Lower leg skin (tissue), 3 donors: ENCODE measurements around the gene MBLAC1.

Experiments
- POLR2A ChIP-seq, 2 donors: fragments of 450-650 bp; IDR thresholded peaks; one replicate each; pipeline ENCODE4 v1.6.1; 2016 to 2017; ENCODE audit warnings: antibody characterized with exemption in 2 of 2, mild to moderate bottlenecking in 1 of 2, moderate library complexity in 1 of 2
- TF ChIP-seq, protein P1 (sequence below), 3 donors: fragments of 450-650 bp; IDR thresholded peaks; one replicate each; pipeline ENCODE4 v1.5.1; 2016; ENCODE audit warnings: antibody characterized with exemption in 3 of 3, mild to moderate bottlenecking in 3 of 3, moderate library complexity in 2 of 3

DNA sequence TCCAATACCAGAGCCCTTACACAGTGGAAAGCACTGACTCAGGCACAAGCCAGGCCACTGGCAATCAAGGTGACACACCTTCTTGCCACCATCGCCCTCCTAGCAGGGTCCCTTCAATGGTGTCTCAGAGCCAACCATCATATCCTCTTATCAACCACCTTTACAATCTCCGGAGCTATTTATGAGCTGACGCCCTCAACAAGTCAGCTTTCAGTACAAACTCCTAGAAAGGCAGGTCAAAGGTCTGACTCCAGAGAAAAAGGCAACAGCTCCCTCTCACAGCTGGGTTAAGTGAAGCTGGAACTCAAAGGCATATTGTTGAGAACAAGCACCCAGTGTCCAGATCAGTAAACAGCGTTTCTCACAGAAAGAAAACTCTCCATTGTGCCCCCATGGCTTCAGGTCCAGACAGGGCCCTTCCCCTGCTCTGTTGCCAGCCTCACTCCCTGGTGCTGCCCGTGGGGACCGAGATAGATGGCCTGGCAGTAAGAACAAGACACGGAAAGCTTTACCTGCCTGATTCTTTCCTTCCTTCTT, 47.7 kb upstream of the MBLAC1 start:
- TF ChIP-seq, protein P1, sequence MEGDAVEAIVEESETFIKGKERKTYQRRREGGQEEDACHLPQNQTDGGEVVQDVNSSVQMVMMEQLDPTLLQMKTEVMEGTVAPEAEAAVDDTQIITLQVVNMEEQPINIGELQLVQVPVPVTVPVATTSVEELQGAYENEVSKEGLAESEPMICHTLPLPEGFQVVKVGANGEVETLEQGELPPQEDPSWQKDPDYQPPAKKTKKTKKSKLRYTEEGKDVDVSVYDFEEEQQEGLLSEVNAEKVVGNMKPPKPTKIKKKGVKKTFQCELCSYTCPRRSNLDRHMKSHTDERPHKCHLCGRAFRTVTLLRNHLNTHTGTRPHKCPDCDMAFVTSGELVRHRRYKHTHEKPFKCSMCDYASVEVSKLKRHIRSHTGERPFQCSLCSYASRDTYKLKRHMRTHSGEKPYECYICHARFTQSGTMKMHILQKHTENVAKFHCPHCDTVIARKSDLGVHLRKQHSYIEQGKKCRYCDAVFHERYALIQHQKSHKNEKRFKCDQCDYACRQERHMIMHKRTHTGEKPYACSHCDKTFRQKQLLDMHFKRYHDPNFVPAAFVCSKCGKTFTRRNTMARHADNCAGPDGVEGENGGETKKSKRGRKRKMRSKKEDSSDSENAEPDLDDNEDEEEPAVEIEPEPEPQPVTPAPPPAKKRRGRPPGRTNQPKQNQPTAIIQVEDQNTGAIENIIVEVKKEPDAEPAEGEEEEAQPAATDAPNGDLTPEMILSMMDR (IDR thresholded peaks at IDR 0.05): no peak
- no peak for TF ChIP-seq POLR2A (IDR thresholded peaks at IDR 0.05)
